ENCODE data around the gene GAB1.

- no peak for TF ChIP-seq CTCF (IDR thresholded peaks at IDR 0.05; ENCODE audit: insufficient read depth, low read length, poor library complexity, severe bottlenecking)
- no peak for TF ChIP-seq EZH2phosphoT487 (conservative IDR thresholded peaks at IDR 0.05; ENCODE audit: low read length)
Observed at GRCh38 chr4:143347484-143348111, 10.9 kb downstream of the GAB1 start.

Measured in SU-DHL-6 (cell line).